ENCODE measurements around the gene RAMP1. TPM values are rescaled to one million over a fixed set of nuclear protein-coding genes. Genes with fewer than 3 reads are reported as not detected.

RAMP1 gene
- total and polyA plus RNA-seq, 9 of the 15 experiments (the other 6 are each of a cell fraction or from before 2014, with no cell fraction given): 0.72 to 0.77 TPM; not detected in 7

- 9% methylated on average over 14 of the region's 22 CpGs for WGBS (ENCODE audit: insufficient coverage, low coverage, missing lambda C conversion rate)
- no peaks in the 10 kb centered on the region for H3K79me2 ChIP-seq (ENCODE audit: control insufficient read depth, insufficient read depth, low read length)
- no peak overlapping the region for H3K4me2 ChIP-seq (ENCODE audit: insufficient read depth, low read length)
- no peak overlapping the region for H3K9ac ChIP-seq (ENCODE audit: insufficient read depth in 1 of 2, low read depth in 2 of 2, low read length in 2 of 2)
- peaks cover 15 to 54% of the 10 kb centered on the region in 2 experiments; a peak in 4 of 5 replicates for H3K27me3 ChIP-seq (ENCODE audit: control insufficient read depth in 2 of 2, insufficient read depth in 2 of 2, low read length in 2 of 2)
- no peak for ATAC-seq
- CTCF ChIA-PET (ENCODE audit: low intra/inter-chr PET ratio): no interaction called here
- FAIRE-seq: no peak
- H3K9me3 ChIP-seq (replicated peaks; ENCODE audit: control insufficient read depth, insufficient read depth, low read depth, low read length): no peaks in the 10 kb centered on the region
- no peaks in the 10 kb centered on the region for H4K20me1 ChIP-seq (replicated peaks; ENCODE audit: control insufficient read depth, insufficient read depth, low read length)
- H3K9me1 ChIP-seq (ENCODE audit: control insufficient read depth, insufficient read depth, low read length): no peaks in the 10 kb centered on the region
- in situ Hi-C loops (cut with MboI) (loop anchor here (25.0 kb wide), 1 partner anchor 398 kb away; no protein-coding TSS in a partner anchor), intact Hi-C loops (cut with micrococcal nuclease) (no loop called here)
- DNase-seq (ENCODE audit: extremely low read depth in 1 of 4, low spot score in 3 of 4): no peak
- H2AFZ ChIP-seq (ENCODE audit: low read depth, low read length): no peak overlapping the region
- no peak for TF ChIP-seq MXI1 (IDR thresholded peaks at IDR 0.05; ENCODE audit: low read depth, low read length)
- no peak for TF ChIP-seq ZNF668 (CRISPR knock-in tag; IDR thresholded peaks at IDR 0.05)
- TF ChIP-seq PHB (CRISPR knock-in tag; IDR thresholded peaks at IDR 0.05): no peak
- no peak for TF ChIP-seq PHF8 (IDR thresholded peaks at IDR 0.05; ENCODE audit: borderline replicate concordance, low read length)
- no peak for TF ChIP-seq CBX8 (IDR thresholded peaks at IDR 0.05; ENCODE audit: borderline replicate concordance, extremely low read depth, low read depth, low read length, poor library complexity, severe bottlenecking)
- TF ChIP-seq FOXA1 (IDR thresholded peaks at IDR 0.05; ENCODE audit: borderline replicate concordance): no peak
- TF ChIP-seq NFE2 (IDR thresholded peaks at IDR 0.05; ENCODE audit: low read depth): no peak
- TF ChIP-seq ELK3 (CRISPR knock-in tag; IDR thresholded peaks at IDR 0.05): no peak
- no peak for TF ChIP-seq ETS2 (tag; IDR thresholded peaks at IDR 0.05; ENCODE audit: borderline replicate concordance, poor library complexity, severe bottlenecking)
- TF ChIP-seq SUPT5H (IDR thresholded peaks at IDR 0.05): no peak
- no peak for TF ChIP-seq POLR2B (IDR thresholded peaks at IDR 0.05; ENCODE audit: low read depth, partially characterized antibody)
- no peak for TF ChIP-seq ZNF696 (CRISPR knock-in tag; conservative IDR thresholded peaks at IDR 0.05)
- H3K4me3 ChIP-seq: no peak overlapping the region
- no peak overlapping the region for H3K27ac ChIP-seq (ENCODE audit: extremely low read depth, low read depth, low read length)
- no TSS peak for BruUV-seq (replicated peaks)
- H3K36me3 ChIP-seq (ENCODE audit: control insufficient read depth, insufficient read depth, low read length): no peaks in the 10 kb centered on the region
- H3K4me1 ChIP-seq (replicated peaks in 1 of 2; ENCODE audit: control insufficient read depth in 2 of 2, insufficient read depth in 2 of 2, low read length in 2 of 2): peaks cover 0 to 7% of the 10 kb centered on the region in 2 experiments; a peak in 3 of 5 replicates
- POLR2A ChIA-PET: interaction anchor here (0.6 kb wide), 1 partner anchor 364 kb away, joined by 3 read pairs; no protein-coding TSS in a partner anchor
Observed at GRCh38 chr2:237863689-237864443, 4.4 kb downstream of the RAMP1 start.
